Psoas muscle (tissue), 8 donors: Measurements from ENCODE around the gene TGFA. TPM values are rescaled to one million over a fixed set of nuclear protein-coding genes. Genes with fewer than 3 reads are reported as not detected.

Experiments
- ATAC-seq, 4 donors: fragments of 200-7000 bp; cut with Tn5 transposase; one replicate each; pipeline ENCODE4 v1.9.1; 2020; ENCODE audit warnings: moderate library complexity in 3 of 4, mild to moderate bottlenecking in 2 of 4
- DNase-seq, 2 donors: peaks; one replicate each; pipeline ENCODE4 v3.0.0-alpha.2; 2020
- H3K27ac ChIP-seq: fragments of 200-600 bp; one replicate; pipeline ENCODE4 v1.8.0; 2022
- H3K27me3 ChIP-seq, 3 donors: fragments of 200-600 bp in 1 of 3; one replicate each; pipeline versions ENCODE4 v1.6.1 to v1.8.0; 2013 to 2022; ENCODE audit warnings: low read length in 2 of 3, mild to moderate bottlenecking in 2 of 3, moderate library complexity in 1 of 3; ENCODE audit not compliant: insufficient read depth in 3 of 3
- H3K36me3 ChIP-seq, 2 donors: fragments of 200-600 bp in 1 of 2; one replicate each; pipeline versions ENCODE4 v1.6.1 to v1.8.0; 2013 to 2022; ENCODE audit warnings: low read depth in 1 of 2, mild to moderate bottlenecking in 1 of 2, moderate library complexity in 1 of 2; ENCODE audit not compliant: insufficient read depth in 1 of 2
- H3K4me1 ChIP-seq: fragments of 200-600 bp; one replicate; pipeline ENCODE4 v1.8.0; 2022
- H3K4me3 ChIP-seq: fragments of 200-600 bp; one replicate; pipeline ENCODE4 v1.8.0; 2022; ENCODE audit warnings: mild to moderate bottlenecking
- H3K9me3 ChIP-seq: fragments of 200-600 bp; one replicate; pipeline ENCODE4 v1.8.0; 2022
- CTCF ChIP-seq: fragments of 200-600 bp; IDR thresholded peaks from one replicate; pipeline ENCODE4 v1.8.0; 2022; ENCODE audit warnings: antibody characterized with exemption
- WGBS, 3 donors: extraction: QIAGEN DNeasy Blood & Tissue Kit; methylation state at CpG; one replicate each; pipeline versions ENCODE4 v1.1.6 to v1.1.7; 2013; 5-methylcytosine and 5-hydroxymethylcytosine counted together
- intact Hi-C, 2 donors: fragments of 100-400 bp; cut with DNase I; formaldehyde crosslinking; loops; one replicate each; pipeline versions ENCODE4 v1.11.0 to v1.14.2; 2022
- polyA plus RNA-seq, 3 donors: library from polyadenylated mRNA; stranded (reverse); fragments of 200-250 nt; gene quantifications; one replicate each; pipeline ENCODE4 v1.2.3, GENCODE V29; 2013
- total RNA-seq, 4 donors: library from RNA; stranded (reverse); fragmentation: NEBNext Ultra II Directional in 2 of 4; extraction: Animal tissue kit (Norgen Biotek cat#: 25700) in 2 of 4; gene quantifications; one replicate each; pipeline versions ENCODE4 v1.2.1 to v1.2.4, GENCODE V29; 2021 to 2023
- donor health status: healthy with polysubstance abuse.
- donor health status: DM: no; HTN: no; CAD: no; lungs with moderate emphysema.
- donor health status: Bipolar disorder and iron deficiency.
- donor health status: healthy.
- donor health status: DM: yes; HTN: yes; CAD: no.
- donor health status: DM: no; HTN: no; CAD: no.
- donor health status: DM: no; HTN: no; CAD: no.
- donor health status: DM: yes; HTN: yes; CAD: no.

The TGFA gene
- total and polyA plus RNA-seq, 7 donors, result 0.03 to 0.39 (median 0.12) TPM

GRCh38 chr2:70474256-70474848 is 79.3 kb downstream of the TGFA start:
- H3K27ac ChIP-seq, result no peak overlapping the region
- no peaks in the 10 kb centered on the region for H3K36me3 ChIP-seq
- DNase-seq (no peak), ATAC-seq (no peak)
- H3K27me3 ChIP-seq, result peaks cover 0 to 2% (median 0%) of the 10 kb centered on the region in 3 donors
- no peaks in the 10 kb centered on the region for H3K9me3 ChIP-seq
- no peak overlapping the region for H3K4me3 ChIP-seq
- intact Hi-C loops, result no loop called here
- 45 to 68% (median 61%) methylated on average over 1 of the region's 1 CpG for WGBS, 3 donors
- TF ChIP-seq CTCF, result no peak
- H3K4me1 ChIP-seq, result no peaks in the 10 kb centered on the region

DNA sequence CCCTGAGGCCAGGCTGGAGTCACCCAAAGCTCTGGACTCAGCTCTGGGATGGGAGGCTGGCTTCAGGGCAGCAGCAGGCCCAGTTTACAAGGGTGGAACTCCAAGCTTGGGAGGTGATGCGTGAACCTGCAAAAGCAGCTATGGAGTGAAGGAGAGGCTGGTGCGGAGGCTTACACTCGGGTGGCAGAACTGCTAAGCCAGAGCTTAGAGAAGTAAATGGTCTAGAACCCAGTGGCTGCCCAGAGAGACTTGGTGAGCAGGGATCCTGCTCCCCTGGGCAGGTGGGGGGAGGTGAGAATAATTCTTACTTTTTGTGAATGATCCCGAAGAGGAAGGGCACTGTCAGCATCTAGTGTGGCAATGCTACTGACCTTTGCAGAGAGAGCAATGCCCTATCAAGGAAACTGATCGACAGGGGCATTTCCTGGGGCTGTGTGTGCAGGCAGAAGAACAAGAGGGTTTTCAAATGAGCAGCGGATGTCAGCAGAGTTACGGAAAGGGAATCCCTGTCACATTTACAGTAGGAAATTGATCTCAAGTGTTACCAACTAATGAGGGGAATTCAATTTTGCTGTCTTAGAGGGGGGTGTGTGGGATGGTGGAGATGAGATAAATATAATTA is 80.4 kb downstream of the TGFA start:
- no peak overlapping the region for H3K27ac ChIP-seq
- peaks cover 0 to 2% (median 0%) of the 10 kb centered on the region in 3 donors for H3K27me3 ChIP-seq
- H3K4me3 ChIP-seq, result no peak overlapping the region
- ATAC-seq, result no peak
- H3K4me1 ChIP-seq, result no peaks in the 10 kb centered on the region
- intact Hi-C loops, result no loop called here
- DNase-seq, result no peak
- no peaks in the 10 kb centered on the region for H3K9me3 ChIP-seq
- 63 to 71% (median 65%) methylated on average over 7 of the region's 7 CpGs for WGBS, 3 donors
- no peaks in the 10 kb centered on the region for H3K36me3 ChIP-seq
- no peak for TF ChIP-seq CTCF

DNA sequence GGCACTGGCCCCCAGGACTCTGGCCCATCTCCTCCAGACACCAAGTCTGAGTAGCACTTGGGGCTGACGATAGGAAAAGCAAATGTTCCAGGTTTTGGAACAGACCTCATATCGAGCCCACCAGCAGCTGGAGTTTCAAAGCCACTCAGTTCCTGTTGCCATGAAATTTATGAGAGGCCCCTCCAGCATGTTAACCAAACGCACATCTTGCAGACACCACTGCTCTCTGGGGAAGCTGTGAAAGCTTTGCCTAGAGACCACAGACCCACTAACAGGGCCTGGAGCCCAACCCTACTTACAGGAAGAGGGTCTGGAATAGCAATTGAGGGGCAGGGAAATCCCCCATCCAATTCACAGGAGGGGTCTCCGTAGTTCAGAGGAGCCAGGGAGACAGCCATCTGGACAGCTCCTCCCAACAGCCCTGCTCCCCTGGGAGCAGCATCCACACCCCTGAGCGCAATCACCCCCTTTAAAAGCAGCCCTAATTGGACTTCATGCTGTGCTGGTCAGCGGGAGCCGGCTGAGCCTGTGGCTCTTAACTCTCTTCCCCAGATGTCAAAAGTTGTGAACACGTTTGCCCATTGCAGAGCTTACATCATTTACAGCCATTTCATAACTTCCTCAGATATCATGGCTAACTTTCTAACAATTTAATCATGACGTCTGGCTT is 81.3 kb downstream of the TGFA start:
- Histone ChIP-seq H3K4me1 (no peaks in the 10 kb centered on the region), H3K27me3 (peaks cover 0 to 2% (median 0%) of the 10 kb centered on the region in 3 donors), H3K9me3 (no peaks in the 10 kb centered on the region), H3K36me3 (no peaks in the 10 kb centered on the region), H3K4me3 (no peak overlapping the region), H3K27ac (no peak overlapping the region)
- no peak for DNase-seq
- no peak for ATAC-seq
- no peak for TF ChIP-seq CTCF
- intact Hi-C loops, result no loop called here
- 26 to 29% (median 27%) methylated on average over 9 of the region's 9 CpGs for WGBS, 3 donors

GRCh38 chr2:70471129-70471528 is 82.5 kb downstream of the TGFA start:
- ATAC-seq, result no peak
- H3K36me3 ChIP-seq, result no peaks in the 10 kb centered on the region
- intact Hi-C loops, result no loop called here
- no peaks in the 10 kb centered on the region for H3K4me1 ChIP-seq
- 70 to 74% (median 71%) methylated on average over 7 of the region's 7 CpGs for WGBS, 3 donors
- H3K4me3 ChIP-seq, result no peak overlapping the region
- no peak overlapping the region for H3K27ac ChIP-seq
- no peaks in the 10 kb centered on the region for H3K9me3 ChIP-seq
- peaks cover 0 to 2% (median 0%) of the 10 kb centered on the region in 3 donors for H3K27me3 ChIP-seq
- TF ChIP-seq CTCF, result no peak
- DNase-seq, result no peak
